Endodermal cell (in vitro differentiated cells): Measurements from ENCODE around the gene PTGIR. TPM values are rescaled to one million over a fixed set of nuclear protein-coding genes. Genes with fewer than 3 reads are reported as not detected.

Experiments
- DNase-seq: peaks from one replicate; pipeline ENCODE4 v3.0.0-alpha.2; 2017
- H3K27ac ChIP-seq: 2 replicates; pipeline ENCODE4 v1.5.1; 2013; ENCODE audit warnings: mild to moderate bottlenecking, low read depth, low read length, moderate library complexity
- H3K27me3 ChIP-seq: 2 replicates; pipeline ENCODE4 v1.6.1; 2013; ENCODE audit warnings: mild to moderate bottlenecking, low read length, moderate library complexity; ENCODE audit not compliant: insufficient read depth, control insufficient read depth, poor library complexity, severe bottlenecking
- H3K36me3 ChIP-seq: 2 replicates; pipeline ENCODE4 v1.7.0; 2013; ENCODE audit warnings: mild to moderate bottlenecking, low read length, moderate library complexity; ENCODE audit not compliant: control insufficient read depth, insufficient read depth
- H3K4me1 ChIP-seq: one replicate; pipeline ENCODE4 v1.7.0; 2013; ENCODE audit warnings: low read length; ENCODE audit not compliant: control insufficient read depth, insufficient read depth
- H3K4me3 ChIP-seq: 2 replicates; pipeline ENCODE4 v1.5.1; 2013; ENCODE audit warnings: mild to moderate bottlenecking, low read length, moderate library complexity
- H3K9ac ChIP-seq: 2 replicates; pipeline ENCODE4 v1.6.1; 2013; ENCODE audit warnings: mild to moderate bottlenecking, low read length, moderate library complexity; ENCODE audit not compliant: poor library complexity, severe bottlenecking; ENCODE audit errors: extremely low read depth
- H3K9me3 ChIP-seq: 2 replicates; pipeline ENCODE4 v1.6.1; 2013; ENCODE audit warnings: mild to moderate bottlenecking, low read length, moderate library complexity; ENCODE audit not compliant: control insufficient read depth
- H3K27ac Mint-ChIP-seq: 2 replicates; pipeline ENCODE4 v1.8.0; 2020; ENCODE audit warnings: mixed read lengths
- H3K27me3 Mint-ChIP-seq: 2 replicates; pipeline ENCODE4 v1.8.0; 2021; ENCODE audit warnings: mild to moderate bottlenecking, mixed read lengths; ENCODE audit not compliant: insufficient read depth
- H3K36me3 Mint-ChIP-seq: 2 replicates; pipeline ENCODE4 v1.8.0; 2020; ENCODE audit warnings: low read depth, mixed read lengths
- H3K4me1 Mint-ChIP-seq: 2 replicates; pipeline ENCODE4 v1.8.0; 2020; ENCODE audit warnings: mixed read lengths
- H3K4me3 Mint-ChIP-seq: 2 replicates; pipeline ENCODE4 v1.8.0; 2020; ENCODE audit warnings: mild to moderate bottlenecking, moderate library complexity, mixed read lengths
- H3K9me3 Mint-ChIP-seq: 2 replicates; pipeline ENCODE4 v1.8.0; 2020; ENCODE audit warnings: mild to moderate bottlenecking, mixed read lengths
- WGBS, 2 experiments: methylation state at CpG; one replicate each; pipeline versions ENCODE4 v1.1.5 to v1.1.7; 2013; ENCODE audit warnings: missing lambda C conversion rate in 2 of 2, mixed read lengths in 1 of 2; ENCODE audit not compliant: insufficient coverage in 1 of 2, insufficient read length in 1 of 2; 5-methylcytosine and 5-hydroxymethylcytosine counted together
- total RNA-seq, 2 donors: library from RNA; stranded (reverse); fragmentation: NEBNext Ultra II Directional in 1 of 2; extraction: Animal tissue kit (Norgen Biotek cat#: 25700) in 1 of 2; gene quantifications; 2 replicates in 1 of 2; 3 replicates in 1 of 2; pipeline ENCODE4 v1.2.1, GENCODE V29; 2021
- TF ChIP-seq, protein P1 (sequence below): fragments of 200-600 bp; sonication (generic); conservative IDR thresholded peaks from 2 replicates; pipeline ENCODE4 v1.5.0; 2021; ENCODE audit warnings: antibody characterized with exemption, mild to moderate bottlenecking

PTGIR gene
- total RNA-seq, 2 donors from 2014 or later, result not detected

DNA sequence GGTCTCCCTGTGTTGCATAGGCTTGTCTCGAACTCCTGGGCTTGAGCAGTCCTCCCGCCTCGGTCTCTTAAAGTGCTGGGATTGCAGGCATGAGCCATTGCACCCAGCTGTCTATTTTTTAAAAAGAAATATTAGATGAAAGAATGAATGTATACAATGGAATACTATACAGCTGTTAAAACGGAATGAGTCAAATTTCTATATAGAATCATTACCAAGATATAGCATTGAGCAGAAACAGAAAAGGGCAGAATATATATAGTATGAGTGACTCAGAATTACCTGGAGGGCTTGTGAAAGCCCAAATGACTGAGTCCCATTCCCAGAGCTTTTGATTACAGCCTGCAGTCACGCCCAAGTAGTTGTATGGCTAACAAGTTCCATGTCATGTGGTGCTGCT is 31.7 kb upstream of the PTGIR start:
- no peaks in the 10 kb centered on the region for H3K9me3 Mint-ChIP-seq
- Histone ChIP-seq H3K36me3 (no peaks in the 10 kb centered on the region), H3K9ac (no peak overlapping the region), H3K27me3 (peaks cover 24% of the 10 kb centered on the region), H3K9me3 (no peaks in the 10 kb centered on the region), H3K27ac (no peak overlapping the region), H3K4me3 (no peak overlapping the region), H3K4me1 (no peaks in the 10 kb centered on the region)
- no peak overlapping the region for H3K4me3 Mint-ChIP-seq
- TF ChIP-seq, protein P1, sequence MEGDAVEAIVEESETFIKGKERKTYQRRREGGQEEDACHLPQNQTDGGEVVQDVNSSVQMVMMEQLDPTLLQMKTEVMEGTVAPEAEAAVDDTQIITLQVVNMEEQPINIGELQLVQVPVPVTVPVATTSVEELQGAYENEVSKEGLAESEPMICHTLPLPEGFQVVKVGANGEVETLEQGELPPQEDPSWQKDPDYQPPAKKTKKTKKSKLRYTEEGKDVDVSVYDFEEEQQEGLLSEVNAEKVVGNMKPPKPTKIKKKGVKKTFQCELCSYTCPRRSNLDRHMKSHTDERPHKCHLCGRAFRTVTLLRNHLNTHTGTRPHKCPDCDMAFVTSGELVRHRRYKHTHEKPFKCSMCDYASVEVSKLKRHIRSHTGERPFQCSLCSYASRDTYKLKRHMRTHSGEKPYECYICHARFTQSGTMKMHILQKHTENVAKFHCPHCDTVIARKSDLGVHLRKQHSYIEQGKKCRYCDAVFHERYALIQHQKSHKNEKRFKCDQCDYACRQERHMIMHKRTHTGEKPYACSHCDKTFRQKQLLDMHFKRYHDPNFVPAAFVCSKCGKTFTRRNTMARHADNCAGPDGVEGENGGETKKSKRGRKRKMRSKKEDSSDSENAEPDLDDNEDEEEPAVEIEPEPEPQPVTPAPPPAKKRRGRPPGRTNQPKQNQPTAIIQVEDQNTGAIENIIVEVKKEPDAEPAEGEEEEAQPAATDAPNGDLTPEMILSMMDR, result no peak
- H3K4me1 Mint-ChIP-seq, result peaks cover 12% of the 10 kb centered on the region
- no peak overlapping the region for H3K27ac Mint-ChIP-seq
- WGBS, 2 experiments, result 91 to 98% methylated on average over 4 of the region's 5 CpGs
- DNase-seq, result no peak
- no peaks in the 10 kb centered on the region for H3K36me3 Mint-ChIP-seq
- H3K27me3 Mint-ChIP-seq, result peaks cover 60% of the 10 kb centered on the region

DNA sequence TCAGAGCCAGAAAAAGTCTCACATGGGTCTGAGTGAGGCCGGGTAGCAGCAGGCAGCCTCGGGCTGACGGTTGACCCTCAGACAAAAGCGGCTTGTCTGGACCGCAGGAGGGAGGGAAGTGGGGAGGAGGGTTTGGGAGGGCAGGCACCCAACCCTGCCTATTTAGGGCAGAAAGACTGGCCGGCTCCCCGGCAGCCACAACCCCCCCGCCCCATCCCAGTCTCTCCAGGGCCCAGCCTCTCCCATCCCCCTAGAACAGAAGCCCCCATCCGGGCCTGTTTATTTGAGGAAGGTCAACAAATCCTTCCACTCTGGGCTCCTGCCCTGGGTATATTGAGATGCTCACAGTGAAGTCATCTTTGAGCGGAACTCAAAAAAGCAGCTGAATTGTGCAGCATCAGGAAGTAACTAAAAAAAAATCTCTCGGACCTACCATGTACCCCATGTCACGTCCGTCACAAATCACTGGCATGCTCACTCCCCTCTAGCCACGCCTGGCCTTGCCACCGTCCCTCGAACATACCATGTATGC is 29.8 kb upstream of the PTGIR start:
- 50 to 55% methylated on average over 10 to 16 of the region's 16 CpGs for WGBS, 2 experiments
- no peaks in the 10 kb centered on the region for H3K36me3 Mint-ChIP-seq
- Histone ChIP-seq H3K36me3 (no peaks in the 10 kb centered on the region), H3K4me1 (no peaks in the 10 kb centered on the region), H3K9me3 (no peaks in the 10 kb centered on the region), H3K4me3 (no peak overlapping the region), H3K9ac (no peak overlapping the region), H3K27me3 (peaks cover 26% of the 10 kb centered on the region), H3K27ac (peak overlapping the region; percentile 66)
- peaks cover 8% of the 10 kb centered on the region for H3K4me1 Mint-ChIP-seq
- H3K4me3 Mint-ChIP-seq, result no peak overlapping the region
- DNase-seq, result peak; percentile 60
- H3K27me3 Mint-ChIP-seq, result peaks cover 68% of the 10 kb centered on the region
- H3K9me3 Mint-ChIP-seq, result peaks cover 11% of the 10 kb centered on the region
- peak overlapping the region; percentile 19 for H3K27ac Mint-ChIP-seq
- TF ChIP-seq, protein P1, result no peak

DNA sequence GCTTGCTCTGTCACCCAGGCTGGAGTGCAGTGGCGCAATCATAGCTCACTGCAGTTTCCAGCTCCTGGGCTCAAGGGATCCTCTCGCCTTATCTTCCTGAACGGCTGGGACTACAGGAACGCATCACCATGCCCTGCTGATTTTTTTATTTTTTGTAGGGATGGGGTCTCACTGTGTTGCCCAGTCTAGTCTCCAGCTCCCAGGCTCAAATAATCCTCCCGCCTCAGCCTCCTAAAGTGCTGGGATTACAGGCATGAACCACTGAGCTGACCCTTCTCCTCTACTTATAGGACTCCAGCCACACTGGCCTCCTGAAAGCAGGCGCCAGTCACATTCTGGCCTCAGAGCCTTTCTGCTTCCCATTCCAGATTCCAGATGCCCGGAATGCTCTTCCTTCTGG is 25.6 kb upstream of the PTGIR start:
- TF ChIP-seq, protein P1, result no peak
- Histone ChIP-seq H3K9ac (no peak overlapping the region), H3K4me3 (no peak overlapping the region), H3K4me1 (no peaks in the 10 kb centered on the region), H3K36me3 (no peaks in the 10 kb centered on the region), H3K27ac (no peak overlapping the region), H3K9me3 (peaks cover 10% of the 10 kb centered on the region), H3K27me3 (peaks cover 51% of the 10 kb centered on the region)
- Mint-ChIP-seq H3K27me3 (peaks cover 72% of the 10 kb centered on the region), H3K4me3 (no peak overlapping the region), H3K36me3 (peaks cover 5% of the 10 kb centered on the region), H3K27ac (no peak overlapping the region), H3K9me3 (peaks cover 33% of the 10 kb centered on the region), H3K4me1 (peaks cover 3% of the 10 kb centered on the region)
- 89 to 95% methylated on average over 5 to 7 of the region's 7 CpGs for WGBS, 2 experiments
- DNase-seq, result no peak
